Spleen (tissue), 7 donors: ENCODE measurements around the gene HSPA4L.

ENCODE experiments used
- CTCF ChIP-seq, 11 experiments: fragments of 200-600 bp in 7 of 11; fragments of 450-650 bp in 4 of 11; sonication (generic) in 4 of 11; IDR thresholded peaks in 8 of 11; conservative IDR thresholded peaks in 3 of 11; 1 replicate in 7 of 11; 2 replicates in 4 of 11; pipeline versions ENCODE4 v1.4.0 to v1.8.0; 2016 to 2021; ENCODE audit warnings: antibody characterized with exemption in 11 of 11, inconsistent platforms in 4 of 11, mild to moderate bottlenecking in 1 of 11
- POLR2AphosphoS5 ChIP-seq, 3 donors: sonication (generic); formaldehyde crosslinking; IDR thresholded peaks; one replicate each; pipeline ENCODE4 v1.5.1; 2017; ENCODE audit warnings: antibody characterized with exemption in 3 of 3
- donor health status: DM: no; HTN: no; CAD: no; lungs with moderate emphysema.
- donor health status: DM: no; HTN: no; CAD: no.
- donor health status: DM: no; HTN: no; CAD: no.

DNA sequence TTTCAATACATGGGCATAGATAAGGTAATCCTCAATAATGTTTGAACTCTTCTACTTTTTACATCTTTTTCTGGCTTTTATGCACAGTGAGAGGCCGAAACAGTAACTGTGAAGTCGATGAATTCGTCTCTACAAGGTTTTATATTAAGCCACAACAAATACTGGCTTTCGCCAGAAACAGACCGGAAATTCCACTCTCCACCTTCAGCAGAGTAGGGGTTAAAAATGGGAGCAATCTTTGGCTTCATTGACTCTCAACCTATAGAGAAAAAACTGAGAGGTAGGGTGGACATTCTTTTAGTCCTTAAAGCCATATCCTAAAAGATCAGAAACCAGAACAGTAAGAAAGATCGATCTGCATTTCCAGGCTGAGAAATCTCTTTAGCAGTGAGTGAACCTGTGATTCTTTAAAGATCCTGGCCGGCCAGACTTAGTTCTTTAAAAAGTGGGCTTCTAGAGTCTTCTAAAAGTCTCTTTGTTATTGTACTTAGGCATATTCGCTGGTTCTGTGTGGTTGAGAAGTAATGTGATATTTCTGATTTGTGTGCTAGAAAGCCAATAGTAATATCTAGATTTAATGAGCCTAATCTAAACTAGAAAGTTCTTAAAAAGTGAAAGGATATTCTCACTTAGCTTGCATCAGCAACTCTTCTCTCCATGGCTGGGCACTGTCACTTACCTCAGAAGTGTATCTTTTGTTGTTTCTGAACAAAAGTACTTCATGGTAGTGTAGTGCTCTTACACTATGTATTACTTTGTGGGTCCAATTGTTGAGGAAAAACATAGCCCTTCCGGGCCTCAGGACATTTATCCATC, 2.0 kb downstream of the HSPA4L start:
- TF ChIP-seq CTCF (IDR thresholded peaks at IDR 0.05 in 8 of 11, conservative IDR thresholded peaks at IDR 0.05 in 3 of 11), result no peak
- no peak for TF ChIP-seq POLR2AphosphoS5 (IDR thresholded peaks at IDR 0.05)
